Measurements from ENCODE around the gene LAG3.

- TF ChIP-seq CTCF (IDR thresholded peaks at IDR 0.05) (no peak), POLR2A (IDR thresholded peaks at IDR 0.05) (no peak)
Observed at GRCh38 chr12:6772331-6772695, at the start of gene LAG3.

Measured in lower leg skin (tissue), 3 donors.